Measurements from ENCODE around the gene MBOAT1.
"Not testable (repeated sequence)": the region's sequence is repeated elsewhere in the genome, so short reads cannot be mapped to it uniquely, and the experiment has no call there.

Gene MBOAT1

DNA sequence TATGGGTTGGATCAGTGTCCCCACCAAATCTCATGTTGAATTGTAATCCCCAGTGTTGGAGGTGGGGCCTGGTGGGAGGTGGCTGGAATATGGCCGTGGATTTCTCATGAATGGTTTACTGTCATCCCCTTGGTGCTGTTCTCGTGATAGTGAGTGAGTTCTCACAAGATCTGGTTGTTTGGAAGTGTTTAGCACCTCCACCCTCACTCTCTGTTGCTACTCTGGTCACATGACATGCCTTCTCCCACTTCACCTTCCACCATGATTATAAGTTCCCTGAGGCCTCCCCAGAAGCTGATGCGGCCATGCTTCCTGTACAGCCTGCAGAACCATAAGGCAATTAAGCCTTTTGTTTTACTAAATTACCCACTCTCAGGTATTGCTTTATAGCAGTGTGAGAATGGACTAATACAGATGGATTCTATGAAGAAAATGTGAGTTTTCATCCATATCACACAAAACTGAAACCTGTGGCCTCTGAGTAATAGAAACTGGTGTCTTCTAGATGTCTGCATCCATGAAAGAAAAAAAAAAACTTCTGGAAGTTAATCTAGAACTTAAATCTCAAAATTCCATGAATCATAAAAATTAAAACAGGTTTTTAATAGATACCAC lies 39.3 kb downstream of the MBOAT1 start:
- DNase-seq (ENCODE audit: low read depth): no peak

DNA sequence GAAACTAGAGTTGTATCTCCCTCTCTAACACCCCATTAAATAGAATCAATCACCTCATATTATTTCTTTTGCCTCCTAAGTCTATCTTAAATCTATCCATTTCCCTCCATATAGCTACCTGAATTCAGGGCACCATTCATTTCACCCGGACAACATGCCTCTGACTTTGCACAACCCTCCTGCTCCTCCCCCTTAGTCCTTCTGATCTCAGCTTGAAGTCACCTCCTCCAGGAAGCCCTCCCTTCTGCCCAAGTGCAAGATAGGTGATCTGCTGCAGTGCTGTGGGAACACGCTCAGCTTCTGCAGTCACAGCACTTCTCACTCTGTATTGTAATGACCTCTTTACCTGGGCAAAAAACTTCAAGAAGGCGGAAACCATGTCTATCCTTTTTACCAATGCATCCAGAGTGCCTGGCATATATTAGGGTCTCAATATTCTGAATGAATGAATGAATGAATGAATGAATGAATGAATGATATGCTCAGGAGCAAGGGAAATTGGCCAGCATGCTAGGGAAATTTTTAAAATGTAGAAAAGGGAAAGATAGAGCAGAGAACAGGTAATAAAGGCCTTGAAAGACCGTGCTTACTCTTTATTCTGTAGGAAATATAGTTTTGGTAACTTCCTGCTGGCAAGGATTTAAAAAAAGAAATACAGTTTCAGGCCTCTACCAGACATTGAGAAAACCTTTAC lies 41.7 kb downstream of the MBOAT1 start:
- no peak for DNase-seq (ENCODE audit: low read depth)

GRCh38 chr6:20169786-20170185 lies 42.5 kb downstream of the MBOAT1 start:
- DNase-seq (ENCODE audit: low read depth): no peak

DNA sequence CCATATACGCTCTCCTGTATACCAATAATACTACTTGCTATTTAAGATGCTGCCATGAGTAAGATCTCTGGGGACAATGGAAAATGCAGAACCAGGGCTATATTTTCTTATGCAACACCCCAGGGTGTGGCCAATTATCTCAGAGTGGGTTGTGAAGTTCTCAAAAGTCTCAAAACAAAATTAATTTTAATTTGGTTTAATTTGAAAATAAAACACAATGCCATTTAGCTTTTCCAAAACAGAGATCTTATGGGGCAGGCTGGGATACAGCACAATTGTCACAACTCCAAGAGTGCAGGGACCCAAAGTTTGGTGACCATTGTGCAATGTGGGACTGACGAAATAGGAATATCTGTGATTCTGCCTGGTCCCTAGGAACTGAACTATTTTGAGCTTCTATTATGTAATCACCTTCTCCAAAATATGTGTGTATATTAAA lies 43.1 kb downstream of the MBOAT1 start:
- DNase-seq (ENCODE audit: low read depth): no peak

DNA sequence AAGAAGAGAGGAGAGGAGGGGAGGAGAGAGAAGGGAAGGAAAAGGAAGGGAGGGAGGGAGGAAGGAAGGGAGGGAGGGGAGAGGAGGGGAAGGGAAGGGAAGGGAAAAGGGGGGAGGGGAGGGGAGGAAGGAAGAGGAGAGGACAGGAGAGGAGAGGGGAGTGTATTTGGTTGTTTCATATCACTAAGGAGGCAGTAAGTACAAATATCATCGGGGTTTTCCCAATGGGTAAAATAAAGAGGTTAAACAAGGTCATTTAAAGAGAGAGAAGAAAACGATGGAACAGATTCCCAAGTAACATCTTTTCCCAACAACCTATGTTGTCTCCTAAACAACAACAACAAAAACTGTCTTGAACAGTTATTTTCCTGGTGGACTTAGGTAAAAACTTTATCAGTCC lies 43.6 kb downstream of the MBOAT1 start:
- DNase-seq (ENCODE audit: low read depth): no peak

GRCh38 chr6:20167601-20168000 lies 44.7 kb downstream of the MBOAT1 start:
- DNase-seq (ENCODE audit: low read depth): no peak

- no peak for DNase-seq (ENCODE audit: low read depth)
These were observed 46.1 kb downstream of the MBOAT1 start for GRCh38 chr6:20166210-20166609.

GRCh38 chr6:20162515-20162914 lies 49.8 kb downstream of the MBOAT1 start:
- DNase-seq (ENCODE audit: low read depth): no peak

GRCh38 chr6:20160541-20161283 lies 51.6 kb downstream of the MBOAT1 start:
- no peak for DNase-seq (ENCODE audit: low read depth)

- no peak for DNase-seq (ENCODE audit: low read depth)
These were observed 52.3 kb downstream of the MBOAT1 start for GRCh38 chr6:20159781-20160540.

DNA sequence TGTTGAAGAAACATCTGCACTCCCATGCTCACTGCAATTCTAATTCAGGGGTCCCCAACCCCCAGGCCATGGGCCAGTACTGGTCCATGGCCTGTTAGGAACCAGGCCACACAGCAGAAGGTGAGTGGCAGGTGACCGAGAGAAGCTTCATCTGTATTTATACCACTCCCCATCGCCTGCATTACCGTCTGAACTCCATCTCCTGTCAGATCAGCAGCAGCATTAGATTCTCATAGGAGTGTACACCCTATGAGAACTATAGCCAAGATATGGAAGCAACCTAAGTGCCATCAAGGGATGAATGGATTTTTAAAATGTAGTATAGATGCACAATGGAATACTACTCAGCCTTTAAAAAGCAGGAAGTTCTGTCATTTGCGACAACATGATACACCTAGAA lies 53.2 kb downstream of the MBOAT1 start:
- DNase-seq (ENCODE audit: low read depth): no peak

DNA sequence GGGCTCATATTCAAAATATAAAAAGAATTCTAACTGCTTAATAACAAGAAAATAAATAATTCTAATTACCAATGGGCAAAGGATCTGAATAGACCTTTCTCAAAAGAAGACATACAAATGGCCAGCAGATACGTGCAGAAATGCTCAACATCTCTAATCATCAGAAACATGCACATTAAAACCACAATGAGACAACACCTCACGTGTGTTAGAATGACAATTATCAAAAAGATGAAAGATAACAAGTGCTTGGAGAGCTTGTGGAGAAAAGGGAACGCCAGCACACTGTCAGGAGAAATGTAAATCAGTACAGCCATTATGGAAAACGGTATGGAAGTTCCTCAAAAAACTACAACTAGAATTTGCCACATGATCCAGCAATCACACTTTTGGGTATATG lies 53.6 kb downstream of the MBOAT1 start:
- DNase-seq (ENCODE audit: low read depth): no peak

DNA sequence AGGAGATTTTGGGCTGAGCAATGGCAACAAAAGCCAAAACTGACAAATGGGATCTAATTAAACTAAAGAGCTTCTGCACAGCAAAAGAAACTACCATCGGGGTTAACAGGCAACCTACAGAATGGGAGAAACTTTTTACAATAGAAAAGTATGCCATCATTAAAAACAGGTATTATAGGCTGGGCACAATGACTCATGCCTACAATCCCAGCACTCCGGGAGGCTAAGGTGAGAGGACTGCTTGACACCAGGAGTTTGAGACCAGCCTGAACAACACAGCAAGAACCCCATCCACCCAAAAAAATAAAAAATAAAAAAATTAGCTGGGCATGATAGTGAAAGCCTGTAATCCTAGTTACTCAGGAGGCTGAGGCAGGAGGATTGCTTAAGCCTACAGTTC lies 55.4 kb downstream of the MBOAT1 start:
- DNase-seq (ENCODE audit: low read depth): no peak

DNA sequence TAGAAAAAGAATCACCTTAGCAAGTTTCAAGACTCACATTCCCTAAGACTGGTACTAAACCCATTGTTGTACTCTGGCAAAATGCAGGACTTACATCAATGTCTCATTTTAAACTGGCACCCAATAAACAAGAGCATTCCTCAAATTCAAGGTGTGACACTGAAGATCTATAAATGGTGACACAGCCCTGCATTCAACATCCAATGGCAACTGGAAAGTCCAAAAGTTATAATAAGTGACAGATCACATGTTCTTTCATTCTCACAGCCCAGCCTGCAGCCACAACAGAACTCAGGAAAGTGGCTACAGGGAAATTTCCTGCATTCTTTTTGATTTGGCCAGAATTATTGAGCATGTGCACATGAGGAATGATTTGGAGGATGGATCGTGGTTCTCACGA lies 57.5 kb downstream of the MBOAT1 start:
- no peak for DNase-seq (ENCODE audit: low read depth)

GRCh38 chr6:20153194-20153593 lies 59.1 kb downstream of the MBOAT1 start:
- DNase-seq (ENCODE audit: low read depth): no peak

DNA sequence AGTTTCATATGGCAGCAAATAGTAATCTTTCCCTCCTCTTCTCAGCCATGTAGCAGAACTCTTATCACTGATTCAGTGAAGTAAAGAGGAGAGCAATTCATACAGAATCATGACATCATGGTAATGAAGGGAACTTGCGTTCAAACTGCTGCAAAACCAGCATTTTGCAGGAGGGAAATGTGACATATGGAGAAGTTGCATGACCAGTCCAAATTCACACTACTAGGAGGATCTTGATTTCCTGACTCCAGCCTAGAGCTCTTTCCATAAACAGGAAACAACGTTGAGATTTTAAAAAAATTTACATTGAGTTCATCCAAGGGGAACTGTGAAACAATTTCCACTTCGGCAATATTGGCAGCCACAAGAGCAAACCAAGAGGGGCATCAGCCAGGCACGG lies 63.8 kb downstream of the MBOAT1 start:
- no peak for DNase-seq (ENCODE audit: low read depth)

DNA sequence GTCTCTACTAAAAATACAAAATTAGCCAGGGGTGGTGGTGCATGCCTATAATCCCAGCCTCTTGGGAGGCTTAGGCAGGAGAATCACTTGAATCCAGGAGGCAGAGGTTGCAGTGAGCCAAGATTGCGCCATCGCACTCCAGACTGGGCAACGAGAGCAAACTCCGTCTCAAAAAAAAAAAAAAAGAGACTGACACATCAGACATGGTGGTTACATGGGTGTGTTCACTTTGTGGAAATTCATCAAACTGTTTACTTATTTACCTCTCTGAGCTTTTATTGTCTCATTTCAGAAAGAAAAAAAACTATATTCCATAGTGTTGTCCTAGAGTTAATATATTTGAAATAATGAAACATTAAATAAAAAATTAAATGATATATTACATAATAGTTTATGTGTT lies 64.8 kb downstream of the MBOAT1 start:
- DNase-seq (ENCODE audit: low read depth): no peak

GRCh38 chr6:20146831-20147230 lies 65.4 kb downstream of the MBOAT1 start:
- DNase-seq (ENCODE audit: low read depth): not testable (repeated sequence)

DNA sequence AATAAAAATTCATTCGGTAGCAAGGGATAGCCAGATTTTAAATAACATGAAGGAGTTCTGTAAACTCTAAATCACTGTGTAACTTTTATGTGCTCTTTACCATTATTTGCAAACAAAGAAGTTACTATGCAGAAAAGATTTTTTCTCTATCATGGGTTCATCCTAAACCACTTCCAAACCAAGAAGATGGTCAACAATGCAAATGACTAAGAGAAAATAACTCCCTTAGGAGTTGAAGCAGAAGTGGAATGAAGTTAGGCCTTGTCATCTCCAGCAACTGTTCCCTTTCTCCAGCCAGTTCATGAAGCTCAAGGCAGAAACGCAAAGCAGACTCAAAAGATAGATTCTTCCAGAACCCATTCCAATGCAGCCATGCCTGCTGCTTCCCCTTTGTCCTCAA lies 66.0 kb downstream of the MBOAT1 start:
- DNase-seq (ENCODE audit: low read depth): no peak

- DNase-seq (ENCODE audit: low read depth): no peak
These were observed 69.4 kb downstream of the MBOAT1 start for GRCh38 chr6:20142866-20143265.

DNA sequence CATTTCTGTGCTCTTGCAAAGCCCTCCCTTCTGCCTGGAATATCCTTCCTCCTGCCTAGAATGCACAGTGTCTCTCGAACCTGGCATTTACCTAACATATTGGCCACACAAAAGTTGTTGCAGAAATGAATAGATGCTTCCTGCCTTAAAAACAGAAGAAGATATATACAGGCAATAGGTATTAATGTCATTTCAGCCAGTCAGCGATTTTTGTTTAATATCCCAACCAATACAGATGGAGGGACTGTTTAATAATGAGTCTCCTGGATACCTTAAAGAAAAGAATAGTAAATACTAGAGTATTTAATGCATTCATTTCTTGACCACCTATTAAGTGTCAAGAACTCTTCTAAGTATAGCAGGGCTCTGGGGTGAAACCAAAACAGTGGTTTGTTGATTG lies 70.3 kb downstream of the MBOAT1 start:
- DNase-seq (ENCODE audit: low read depth): no peak

GRCh38 chr6:20139127-20139963 lies 72.9 kb downstream of the MBOAT1 start:
- DNase-seq (ENCODE audit: low read depth): not testable (repeated sequence)

Measured in stimulated activated CD8-positive, alpha-beta memory T cell treated with anti-CD3 and anti-CD28 coated beads, Interleukin-15, amount 100 ng/mL, for 24 hours (primary cell).